Natural killer cell (primary cell): ENCODE data around the gene MYH15. TPM values are rescaled to one million over a fixed set of nuclear protein-coding genes. Genes with fewer than 3 reads are reported as not detected.

ENCODE experiments used
- ATAC-seq, 3 donors: fragments of 150-1000 bp in 2 of 3; fragments of 200-7000 bp in 1 of 3; cut with Tn5 transposase; 1 replicate in 1 of 3; 2 replicates in 2 of 3; pipeline ENCODE4 v1.10.0; 2021; ENCODE audit warnings: mild to moderate bottlenecking in 2 of 3, moderate library complexity in 2 of 3
- DNase-seq, 2 donors: peaks; one replicate each; pipeline versions ENCODE4 v3.0.0 to v3.0.0-alpha.2; 2013 to 2021; ENCODE audit warnings: mixed read lengths in 1 of 2
- H3K27ac ChIP-seq: one replicate; pipeline ENCODE4 v1.5.1; 2013; ENCODE audit warnings: mild to moderate bottlenecking, low read length
- H3K27me3 ChIP-seq: one replicate; pipeline ENCODE4 v1.6.1; 2013; ENCODE audit warnings: low read length; ENCODE audit not compliant: control insufficient read depth, insufficient read depth
- H3K36me3 ChIP-seq: one replicate; pipeline ENCODE4 v1.6.1; 2013; ENCODE audit warnings: low read length; ENCODE audit not compliant: control insufficient read depth, insufficient read depth
- H3K4me1 ChIP-seq: one replicate; pipeline ENCODE4 v1.6.1; 2013; ENCODE audit warnings: low read length; ENCODE audit not compliant: control insufficient read depth, insufficient read depth
- H3K4me3 ChIP-seq: one replicate; pipeline ENCODE4 v1.5.1; 2013; ENCODE audit warnings: low read length
- H3K9me3 ChIP-seq: one replicate; pipeline ENCODE4 v1.6.1; 2013; ENCODE audit warnings: low read length; ENCODE audit not compliant: control insufficient read depth, insufficient read depth
- H3K27ac Mint-ChIP-seq, 2 donors: one replicate each; pipeline ENCODE4 v1.8.0; 2022; ENCODE audit warnings: mild to moderate bottlenecking in 2 of 2, mixed read lengths in 2 of 2, moderate library complexity in 1 of 2
- H3K27me3 Mint-ChIP-seq, 2 donors: one replicate each; pipeline ENCODE4 v1.8.0; 2022; ENCODE audit warnings: low read depth in 2 of 2, mixed read lengths in 2 of 2
- H3K36me3 Mint-ChIP-seq: one replicate; pipeline ENCODE4 v1.8.0; 2022; ENCODE audit warnings: mixed read lengths
- H3K4me1 Mint-ChIP-seq, 2 donors: one replicate each; pipeline ENCODE4 v1.8.0; 2022; ENCODE audit warnings: mixed read lengths in 2 of 2
- H3K4me3 Mint-ChIP-seq: one replicate; pipeline ENCODE4 v1.8.0; 2022; ENCODE audit warnings: mild to moderate bottlenecking, moderate library complexity, mixed read lengths
- H3K9me3 Mint-ChIP-seq, 2 donors: one replicate each; pipeline ENCODE4 v1.8.0; 2022; ENCODE audit warnings: mixed read lengths in 2 of 2
- CTCF ChIP-seq: fragments of 200-600 bp; IDR thresholded peaks from one replicate; pipeline ENCODE4 v1.8.0; 2022; ENCODE audit warnings: antibody characterized with exemption
- WGBS: methylation state at CpG from one replicate; pipeline ENCODE4 v1.1.7; 2013; ENCODE audit warnings: missing lambda C conversion rate; ENCODE audit not compliant: insufficient coverage; 5-methylcytosine and 5-hydroxymethylcytosine counted together
- intact Hi-C: fragments of 100-400 bp; cut with micrococcal nuclease; formaldehyde crosslinking; loops from one replicate; pipeline ENCODE4 v1.14.2; 2022
- total RNA-seq, 4 donors: library from RNA; stranded (reverse); fragments of 120-200 nt in 1 of 4; gene quantifications; one replicate each; pipeline versions ENCODE4 v1.2.3 to v1.2.4, GENCODE V29; 2013 to 2022

Gene MYH15
- total RNA-seq, 3 donors from 2014 or later (not counting 1 experiment from before 2014, with no cell fraction given): 0.05 TPM; not detected in 2

GRCh38 chr3:108412121-108412750 is 98.2 kb downstream of the MYH15 start:
- Mint-ChIP-seq H3K27me3 (peaks cover 9 to 14% of the 10 kb centered on the region in 2 donors), H3K4me1 (no peaks in the 10 kb centered on the region), H3K4me3 (no peak overlapping the region), H3K27ac (no peak overlapping the region), H3K36me3 (no peaks in the 10 kb centered on the region), H3K9me3 (no peaks in the 10 kb centered on the region)
- no peaks in the 10 kb centered on the region for H3K27me3 ChIP-seq
- TF ChIP-seq CTCF: no peak
- intact Hi-C loops: no loop called here
- H3K27ac ChIP-seq: no peak overlapping the region
- no peaks in the 10 kb centered on the region for H3K4me1 ChIP-seq
- no peaks in the 10 kb centered on the region for H3K9me3 ChIP-seq
- no peak for ATAC-seq
- no peak for DNase-seq
- no peak overlapping the region for H3K4me3 ChIP-seq
- WGBS: 89% methylated on average over 1 of the region's 6 CpGs
- H3K36me3 ChIP-seq: no peaks in the 10 kb centered on the region

GRCh38 chr3:108410531-108410984 is 99.8 kb downstream of the MYH15 start:
- H3K4me3 ChIP-seq: no peak overlapping the region
- no peak for TF ChIP-seq CTCF
- H3K4me1 ChIP-seq: no peaks in the 10 kb centered on the region

GRCh38 chr3:108409800-108410178 is 100.6 kb downstream of the MYH15 start:
- H3K27me3 Mint-ChIP-seq: peaks cover 5 to 7% of the 10 kb centered on the region in 2 donors
- Histone ChIP-seq H3K4me1 (no peaks in the 10 kb centered on the region), H3K27me3 (no peaks in the 10 kb centered on the region), H3K9me3 (no peaks in the 10 kb centered on the region), H3K4me3 (no peak overlapping the region), H3K27ac (no peak overlapping the region), H3K36me3 (no peaks in the 10 kb centered on the region)
- H3K9me3 Mint-ChIP-seq: no peaks in the 10 kb centered on the region
- H3K27ac Mint-ChIP-seq: no peak overlapping the region
- DNase-seq (no peak), ATAC-seq (no peak)
- no peak for TF ChIP-seq CTCF
- WGBS: 100% methylated on average over 4 of the region's 4 CpGs
- peaks cover 6% of the 10 kb centered on the region in 2 donors for H3K4me1 Mint-ChIP-seq
- H3K36me3 Mint-ChIP-seq: no peaks in the 10 kb centered on the region
- H3K4me3 Mint-ChIP-seq: no peak overlapping the region
- intact Hi-C loops: loop anchor here (10.0 kb wide), 3 partner anchors 345 to 1175 kb away; no protein-coding TSS in a partner anchor

More at GRCh38 chr3:108410531-108410984, 99.8 kb downstream of the MYH15 start:
- Histone ChIP-seq H3K9me3 (no peaks in the 10 kb centered on the region), H3K36me3 (no peaks in the 10 kb centered on the region), H3K27me3 (no peaks in the 10 kb centered on the region), H3K27ac (no peak overlapping the region)
- no peak overlapping the region for H3K27ac Mint-ChIP-seq
- H3K36me3 Mint-ChIP-seq: no peaks in the 10 kb centered on the region
- no peak for DNase-seq
- no peak overlapping the region for H3K4me3 Mint-ChIP-seq
- ATAC-seq: no peak
- H3K4me1 Mint-ChIP-seq: peaks cover 6% of the 10 kb centered on the region in 2 donors
- no peaks in the 10 kb centered on the region for H3K9me3 Mint-ChIP-seq
- peaks cover 5 to 7% of the 10 kb centered on the region in 2 donors for H3K27me3 Mint-ChIP-seq
- WGBS: 94% methylated on average over 11 of the region's 11 CpGs
- intact Hi-C loops: no loop called here
